Gastrocnemius medialis (tissue), 4 donors: Measurements from ENCODE around the gene ANKRD30A. TPM values are rescaled to one million over a fixed set of nuclear protein-coding genes. Genes with fewer than 3 reads are reported as not detected.
"Not testable (repeated sequence)": the region's sequence is repeated elsewhere in the genome, so short reads cannot be mapped to it uniquely, and the experiment has no call there.

Experiments used
- ATAC-seq, 2 donors: fragments of 150-250 bp; one replicate each; pipeline ENCODE4 v1.9.1; 2016
- DNase-seq, 2 donors: peaks; one replicate each; pipeline ENCODE4 v3.0.0-alpha.2; 2019
- H3K27ac ChIP-seq, 4 donors: fragments of 200-600 bp; sonication (generic); 1 replicate in 1 of 4; 2 replicates in 3 of 4; pipeline ENCODE4 v1.5.1; 2016 to 2018; ENCODE audit warnings: mild to moderate bottlenecking in 2 of 4, moderate library complexity in 1 of 4
- H3K27me3 ChIP-seq, 3 donors: fragments of 200-600 bp; sonication (generic) in 2 of 3; 1 replicate in 1 of 3; 2 replicates in 2 of 3; pipeline versions ENCODE4 v1.5.1 to v1.6.0; 2016 to 2019; ENCODE audit warnings: mild to moderate bottlenecking in 1 of 3, moderate library complexity in 1 of 3
- H3K36me3 ChIP-seq, 2 donors: fragments of 200-600 bp; sonication (generic) in 1 of 2; one replicate each; pipeline ENCODE4 v1.5.1; 2017 to 2018
- H3K4me1 ChIP-seq, 2 donors: fragments of 200-600 bp; sonication (generic) in 1 of 2; one replicate each; pipeline ENCODE4 v1.5.1; 2016 to 2017; ENCODE audit warnings: mild to moderate bottlenecking in 2 of 2
- H3K4me3 ChIP-seq, 4 donors: fragments of 200-600 bp; sonication (generic) in 3 of 4; 1 replicate in 1 of 4; 2 replicates in 3 of 4; pipeline ENCODE4 v1.5.1; 2016 to 2019; ENCODE audit warnings: mild to moderate bottlenecking in 2 of 4
- H3K9me3 ChIP-seq, 3 donors: fragments of 200-600 bp; sonication (generic) in 2 of 3; 1 replicate in 1 of 3; 2 replicates in 2 of 3; pipeline ENCODE4 v1.5.1; 2016 to 2019
- CTCF ChIP-seq, 5 experiments: fragments of 450-650 bp in 3 of 5; fragments of 200-600 bp in 2 of 5; sonication (generic) in 2 of 5; IDR thresholded peaks in 4 of 5; conservative IDR thresholded peaks in 1 of 5; 1 replicate in 4 of 5; 2 replicates in 1 of 5; pipeline ENCODE4 v1.5.1; 2016 to 2019; ENCODE audit warnings: antibody characterized with exemption in 5 of 5, mild to moderate bottlenecking in 3 of 5, moderate library complexity in 3 of 5
- POLR2A ChIP-seq, 2 donors: fragments of 450-650 bp; IDR thresholded peaks; one replicate each; pipeline ENCODE4 v1.6.1; 2017; ENCODE audit warnings: antibody characterized with exemption in 2 of 2, mild to moderate bottlenecking in 2 of 2, moderate library complexity in 2 of 2
- in situ Hi-C, 4 donors: fragments of 200-750 bp; cut with MboI; loops; one replicate each; pipeline versions ENCODE4 v1.15.0 to v1.8.0; 2017; ENCODE audit warnings: low sequenced_read_pairs in 4 of 4
- intact Hi-C: fragments of 100-400 bp; cut with DNase I; formaldehyde crosslinking; loops from one replicate; pipeline ENCODE4 v1.15.1; 2023; ENCODE audit warnings: low total_unique reads
- total RNA-seq, 4 donors: library from RNA; depleted of rRNA; stranded (reverse); fragments of >200 nt; gene quantifications; one replicate each; pipeline versions ENCODE4 v1.1.0 to v1.2.3, GENCODE V29; 2016

Gene ANKRD30A, protein sequence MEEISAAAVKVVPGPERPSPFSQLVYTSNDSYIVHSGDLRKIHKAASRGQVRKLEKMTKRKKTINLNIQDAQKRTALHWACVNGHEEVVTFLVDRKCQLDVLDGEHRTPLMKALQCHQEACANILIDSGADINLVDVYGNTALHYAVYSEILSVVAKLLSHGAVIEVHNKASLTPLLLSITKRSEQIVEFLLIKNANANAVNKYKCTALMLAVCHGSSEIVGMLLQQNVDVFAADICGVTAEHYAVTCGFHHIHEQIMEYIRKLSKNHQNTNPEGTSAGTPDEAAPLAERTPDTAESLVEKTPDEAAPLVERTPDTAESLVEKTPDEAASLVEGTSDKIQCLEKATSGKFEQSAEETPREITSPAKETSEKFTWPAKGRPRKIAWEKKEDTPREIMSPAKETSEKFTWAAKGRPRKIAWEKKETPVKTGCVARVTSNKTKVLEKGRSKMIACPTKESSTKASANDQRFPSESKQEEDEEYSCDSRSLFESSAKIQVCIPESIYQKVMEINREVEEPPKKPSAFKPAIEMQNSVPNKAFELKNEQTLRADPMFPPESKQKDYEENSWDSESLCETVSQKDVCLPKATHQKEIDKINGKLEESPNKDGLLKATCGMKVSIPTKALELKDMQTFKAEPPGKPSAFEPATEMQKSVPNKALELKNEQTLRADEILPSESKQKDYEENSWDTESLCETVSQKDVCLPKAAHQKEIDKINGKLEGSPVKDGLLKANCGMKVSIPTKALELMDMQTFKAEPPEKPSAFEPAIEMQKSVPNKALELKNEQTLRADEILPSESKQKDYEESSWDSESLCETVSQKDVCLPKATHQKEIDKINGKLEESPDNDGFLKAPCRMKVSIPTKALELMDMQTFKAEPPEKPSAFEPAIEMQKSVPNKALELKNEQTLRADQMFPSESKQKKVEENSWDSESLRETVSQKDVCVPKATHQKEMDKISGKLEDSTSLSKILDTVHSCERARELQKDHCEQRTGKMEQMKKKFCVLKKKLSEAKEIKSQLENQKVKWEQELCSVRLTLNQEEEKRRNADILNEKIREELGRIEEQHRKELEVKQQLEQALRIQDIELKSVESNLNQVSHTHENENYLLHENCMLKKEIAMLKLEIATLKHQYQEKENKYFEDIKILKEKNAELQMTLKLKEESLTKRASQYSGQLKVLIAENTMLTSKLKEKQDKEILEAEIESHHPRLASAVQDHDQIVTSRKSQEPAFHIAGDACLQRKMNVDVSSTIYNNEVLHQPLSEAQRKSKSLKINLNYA (N-terminal part only)
- total RNA-seq: not detected

DNA sequence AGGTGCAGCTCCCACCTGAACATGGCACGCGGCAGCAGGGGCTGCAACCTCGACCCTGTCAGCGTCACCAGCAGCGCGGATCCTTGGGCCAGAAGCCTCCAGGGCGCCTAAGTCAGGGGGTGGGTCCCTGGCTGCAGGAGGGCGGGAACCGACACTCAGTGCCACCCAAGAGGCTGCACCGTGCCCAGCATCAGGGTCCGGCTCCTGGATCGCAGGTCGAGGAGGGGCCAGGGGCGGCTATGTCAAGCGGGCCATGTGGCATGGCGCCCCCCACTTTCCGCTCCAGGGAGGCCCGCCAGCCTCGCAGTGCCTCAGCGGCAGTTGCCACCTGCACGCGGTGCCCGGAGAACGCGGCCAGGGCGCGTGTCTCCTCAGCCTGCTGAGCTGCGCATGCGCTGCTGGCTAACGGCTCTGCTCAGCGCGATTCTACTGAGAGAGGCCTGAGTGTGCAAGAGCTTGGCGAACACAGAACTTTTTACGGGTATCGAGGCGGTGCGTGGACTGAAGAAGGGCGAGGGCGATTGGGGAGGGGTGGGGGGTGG lies at the start of gene ANKRD30A:
Gene ANKRD30A, plus strand, starts transcription at position 408 of the 542 bp plus-strand sequence. CDS start 190 bp downstream, outside the sequence.
- no peaks in the 10 kb centered on the region for H3K36me3 ChIP-seq
- no peak for DNase-seq
- no peak for ATAC-seq
- H3K27me3 ChIP-seq: no peaks in the 10 kb centered on the region
- H3K9me3 ChIP-seq: no peaks in the 10 kb centered on the region
- TF ChIP-seq CTCF (IDR thresholded peaks at IDR 0.05 in 4 of 5, conservative IDR thresholded peaks at IDR 0.05 in 1 of 5) (no peak), POLR2A (IDR thresholded peaks at IDR 0.05) (no peak)
- in situ Hi-C loops (no loop called here), intact Hi-C loops (no loop called here)
- H3K4me3 ChIP-seq: no peak within 1 kb of the TSS
- no peak within 1 kb of the TSS for H3K27ac ChIP-seq
- no peaks in the 10 kb centered on the region for H3K4me1 ChIP-seq

GRCh38 chr10:37076083-37076482 lies 49.3 kb upstream of the ANKRD30A start:
- intact Hi-C loops, ATAC-seq, in situ Hi-C loops: not testable (repeated sequence)

GRCh38 chr10:37095792-37096573 lies 29.4 kb upstream of the ANKRD30A start:
- TF ChIP-seq CTCF (IDR thresholded peaks at IDR 0.05 in 4 of 5, conservative IDR thresholded peaks at IDR 0.05 in 1 of 5) (no peak), POLR2A (IDR thresholded peaks at IDR 0.05) (no peak)
- in situ Hi-C loops (no loop called here), intact Hi-C loops (no loop called here)
- Histone ChIP-seq H3K27me3 (no peaks in the 10 kb centered on the region), H3K27ac (no peak overlapping the region), H3K9me3 (no peaks in the 10 kb centered on the region), H3K36me3 (no peaks in the 10 kb centered on the region), H3K4me3 (no peak overlapping the region), H3K4me1 (no peaks in the 10 kb centered on the region)
- ATAC-seq (no peak), DNase-seq (no peak)

More at GRCh38 chr10:37076083-37076482, 49.3 kb upstream of the ANKRD30A start:
- H3K9me3 ChIP-seq, H3K27ac ChIP-seq, DNase-seq, H3K4me1 ChIP-seq, H3K4me3 ChIP-seq, H3K27me3 ChIP-seq, H3K36me3 ChIP-seq: not testable (repeated sequence)

GRCh38 chr10:37101261-37101660 lies 24.1 kb upstream of the ANKRD30A start:
- TF ChIP-seq POLR2A (IDR thresholded peaks at IDR 0.05) (no peak), CTCF (IDR thresholded peaks at IDR 0.05 in 4 of 5, conservative IDR thresholded peaks at IDR 0.05 in 1 of 5) (no peak)
- ATAC-seq: no peak
- H3K36me3 ChIP-seq: no peaks in the 10 kb centered on the region
- no peaks in the 10 kb centered on the region for H3K27me3 ChIP-seq
- no peaks in the 10 kb centered on the region for H3K4me1 ChIP-seq
- no peaks in the 10 kb centered on the region for H3K9me3 ChIP-seq
- H3K27ac ChIP-seq: no peak overlapping the region
- no peak for DNase-seq
- in situ Hi-C loops (no loop called here), intact Hi-C loops (no loop called here)
- H3K4me3 ChIP-seq: no peak overlapping the region
